Muscle of leg (tissue), 11 donors: ENCODE results near the gene GRK4. TPM values are rescaled to one million over a fixed set of nuclear protein-coding genes. Genes with fewer than 3 reads are reported as not detected.
"Not testable (repeated sequence)": the region's sequence is repeated elsewhere in the genome, so short reads cannot be mapped to it uniquely, and the experiment has no call there.

Source experiments
- DNase-seq: peaks from one replicate; pipeline ENCODE4 v3.0.0; 2013
- H3K27ac ChIP-seq: one replicate; pipeline ENCODE4 v1.5.1; 2013; ENCODE audit warnings: mild to moderate bottlenecking, low read length, control low read depth
- H3K27me3 ChIP-seq: one replicate; pipeline ENCODE4 v1.6.1; 2013; ENCODE audit warnings: low read length; ENCODE audit not compliant: control insufficient read depth, insufficient read depth
- H3K36me3 ChIP-seq: one replicate; pipeline ENCODE4 v1.6.1; 2013; ENCODE audit warnings: low read length; ENCODE audit not compliant: control insufficient read depth, insufficient read depth
- H3K4me1 ChIP-seq: one replicate; pipeline ENCODE4 v1.6.1; 2013; ENCODE audit warnings: low read length; ENCODE audit not compliant: control insufficient read depth, insufficient read depth
- H3K4me3 ChIP-seq: one replicate; pipeline ENCODE4 v1.5.1; 2013; ENCODE audit warnings: low read length, control low read depth
- H3K9me3 ChIP-seq: replicated peaks from 2 replicates; pipeline ENCODE4 v1.6.1; 2013; ENCODE audit warnings: low read depth, low read length; ENCODE audit not compliant: control insufficient read depth
- WGBS: methylation state at CpG from one replicate; pipeline ENCODE4 v1.1.5; 2013; ENCODE audit warnings: missing lambda C conversion rate; ENCODE audit not compliant: insufficient coverage; 5-methylcytosine and 5-hydroxymethylcytosine counted together
- polyA plus RNA-seq, 8 donors: library from polyadenylated mRNA; unstranded; fragments of 120-200 nt; gene quantifications; one replicate each; pipeline versions ENCODE4 v1.2.1 to v1.2.3, GENCODE V29; 2013; ENCODE audit warnings: inconsistent platforms in 1 of 8, low replicate concordance in 1 of 8; ENCODE audit not compliant: insufficient read length in 8 of 8, insufficient read depth in 1 of 8
- total RNA-seq: library from RNA; stranded (reverse); fragments of 120-200 nt; gene quantifications from one replicate; pipeline ENCODE4 v1.2.4, GENCODE V29; 2013

GRK4 gene
- total and polyA plus RNA-seq, 9 donors, result 6.7 to 16.1 (median 8.8) TPM

DNA sequence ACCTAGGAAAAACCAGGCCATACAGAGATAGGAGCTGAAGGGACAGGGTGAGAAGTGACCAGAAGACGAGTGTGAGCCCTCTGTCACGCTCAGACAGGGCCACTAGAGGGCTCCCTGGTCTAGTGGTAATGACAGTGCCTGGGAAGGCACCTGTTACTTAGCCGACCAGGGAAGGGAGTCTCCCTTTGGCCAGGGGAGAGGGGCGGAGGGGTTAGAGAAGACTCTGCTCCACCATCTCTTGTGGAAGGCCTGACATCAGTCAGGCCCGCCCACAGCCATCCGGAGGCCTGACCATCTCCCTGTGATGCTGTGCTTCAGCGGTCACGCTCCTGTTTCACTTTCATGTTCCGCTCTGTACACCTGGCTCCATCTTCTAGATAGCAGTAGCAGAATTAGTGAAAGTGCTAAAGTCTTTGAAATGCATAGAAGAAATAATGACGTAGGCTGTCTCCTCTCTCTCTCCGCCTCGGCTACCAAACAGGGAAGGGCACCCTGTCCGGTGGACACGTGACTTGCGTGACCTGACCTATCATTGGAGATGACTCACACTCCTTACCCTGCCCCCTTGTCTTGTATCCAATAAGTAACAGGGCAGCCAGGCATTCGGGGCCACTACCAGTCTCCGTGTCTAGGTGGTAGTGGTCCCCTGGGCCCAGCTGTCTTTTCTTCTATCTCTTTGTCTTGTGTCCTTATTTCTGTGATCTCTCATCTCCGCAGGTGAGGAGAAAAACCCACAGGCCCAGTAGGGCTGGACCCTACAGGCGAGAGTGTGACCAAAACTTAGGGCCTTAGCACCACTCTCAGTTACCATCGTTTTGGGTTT, 84.3 kb downstream of the GRK4 start:
- no peaks in the 10 kb centered on the region for H3K9me3 ChIP-seq
- 58% methylated on average over 17 of the region's 20 CpGs for WGBS
- peaks cover 3% of the 10 kb centered on the region for H3K4me1 ChIP-seq
- peak; percentile 64 for DNase-seq
- no peaks in the 10 kb centered on the region for H3K27me3 ChIP-seq
- no peak overlapping the region for H3K27ac ChIP-seq
- H3K36me3 ChIP-seq, result no peaks in the 10 kb centered on the region
- H3K4me3 ChIP-seq, result no peak overlapping the region

DNA sequence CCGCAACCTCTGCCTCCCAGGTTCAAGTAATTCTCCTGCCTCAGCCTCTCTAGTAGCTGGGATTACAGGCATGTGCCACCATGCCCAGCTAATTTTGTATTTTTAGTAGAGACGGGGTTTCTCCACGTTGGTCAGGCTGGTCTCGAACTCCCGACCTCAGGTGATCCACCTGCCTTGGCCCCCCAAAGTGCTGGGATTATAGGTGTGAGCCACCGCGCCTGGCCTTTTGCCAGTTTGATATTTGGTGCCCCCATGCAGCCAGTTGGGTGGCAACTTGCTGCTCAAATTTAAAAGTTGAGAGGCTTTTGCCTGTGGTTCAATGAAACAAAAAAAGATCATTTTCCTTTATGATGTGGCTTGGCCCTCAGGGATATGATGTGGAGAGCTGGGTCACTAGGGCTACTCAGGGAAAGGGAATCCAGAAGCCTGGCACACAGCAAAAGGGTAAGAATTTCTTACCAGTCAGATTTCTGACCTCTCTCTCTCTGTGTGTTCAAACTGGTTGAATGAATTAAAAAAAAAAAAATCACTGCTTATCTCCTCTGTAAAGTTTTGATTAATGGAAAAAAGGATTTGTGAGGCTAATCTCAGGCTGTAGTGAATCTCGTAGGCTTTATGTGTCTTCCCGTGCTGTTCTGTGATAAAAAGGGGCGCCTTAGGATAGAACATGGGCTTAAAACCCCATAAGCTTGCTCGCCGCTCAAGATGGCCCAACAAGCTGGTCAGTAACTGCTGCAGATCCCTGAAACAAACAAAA, 87.9 kb downstream of the GRK4 start:
- H3K36me3 ChIP-seq, DNase-seq, H3K27me3 ChIP-seq, H3K4me3 ChIP-seq, H3K27ac ChIP-seq, H3K4me1 ChIP-seq, H3K9me3 ChIP-seq: not testable (repeated sequence)
- WGBS, result 81% methylated on average over 7 of the region's 12 CpGs

DNA sequence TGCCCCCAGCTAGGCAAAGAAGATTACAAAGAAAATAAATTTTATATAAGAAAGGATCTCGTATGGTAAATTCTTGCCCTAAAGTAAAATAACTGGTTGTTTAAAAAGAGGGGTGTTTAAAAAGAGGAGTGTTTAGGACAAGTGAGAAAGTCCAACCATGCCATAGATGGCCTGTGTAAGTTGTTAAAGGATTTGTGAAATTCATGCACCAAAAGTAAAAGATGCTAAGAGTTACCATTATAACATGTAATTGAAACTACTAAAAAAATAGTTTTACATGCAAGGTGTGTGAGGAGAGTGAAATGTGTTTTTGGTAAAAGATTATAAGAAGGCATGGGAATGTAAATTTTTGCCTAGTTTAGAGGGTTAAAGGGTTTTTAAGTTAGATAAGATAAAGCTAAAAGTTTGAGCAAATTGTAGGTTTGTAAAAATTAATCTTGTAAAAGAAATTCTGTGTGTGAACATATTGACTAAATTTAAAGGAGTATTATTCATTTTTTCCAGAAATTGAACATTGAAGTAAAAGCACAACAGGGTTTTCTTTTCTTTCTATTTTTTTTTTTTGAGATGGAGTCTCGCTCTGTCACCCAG, 90.9 kb downstream of the GRK4 start:
- no peaks in the 10 kb centered on the region for H3K36me3 ChIP-seq
- peaks cover 5% of the 10 kb centered on the region for H3K9me3 ChIP-seq
- WGBS, result 100% methylated on average over 1 of the region's 2 CpGs
- no peaks in the 10 kb centered on the region for H3K27me3 ChIP-seq
- peaks cover 4% of the 10 kb centered on the region for H3K4me1 ChIP-seq
- H3K27ac ChIP-seq, result no peak overlapping the region
- no peak for DNase-seq
- H3K4me3 ChIP-seq, result no peak overlapping the region

DNA sequence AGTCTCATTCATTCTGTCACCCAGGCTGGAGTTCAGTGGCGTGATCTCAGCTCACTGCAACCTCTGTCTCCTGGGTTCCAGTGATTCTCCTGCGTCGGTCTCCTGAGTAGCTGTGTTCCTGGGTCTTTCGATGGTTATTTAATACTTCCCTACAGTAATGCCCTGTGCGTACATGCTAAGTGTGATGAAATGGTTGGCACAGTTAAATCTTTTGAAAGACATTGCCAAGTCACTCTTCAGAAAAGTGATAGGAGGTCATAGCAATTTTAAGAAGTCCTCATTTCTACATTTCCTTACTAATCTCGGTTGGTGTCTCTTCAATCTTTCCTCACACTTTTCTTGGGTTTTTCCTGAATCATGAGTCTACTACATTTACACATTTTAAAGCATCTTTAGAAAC, 96.6 kb downstream of the GRK4 start:
- no CpG with 5 or more reads among the region's 6 CpGs for WGBS
- Histone ChIP-seq H3K9me3 (peaks cover 5% of the 10 kb centered on the region), H3K36me3 (no peaks in the 10 kb centered on the region), H3K27ac (no peak overlapping the region), H3K27me3 (no peaks in the 10 kb centered on the region), H3K4me3 (no peak overlapping the region), H3K4me1 (peaks cover 4% of the 10 kb centered on the region)
- DNase-seq, result no peak

DNA sequence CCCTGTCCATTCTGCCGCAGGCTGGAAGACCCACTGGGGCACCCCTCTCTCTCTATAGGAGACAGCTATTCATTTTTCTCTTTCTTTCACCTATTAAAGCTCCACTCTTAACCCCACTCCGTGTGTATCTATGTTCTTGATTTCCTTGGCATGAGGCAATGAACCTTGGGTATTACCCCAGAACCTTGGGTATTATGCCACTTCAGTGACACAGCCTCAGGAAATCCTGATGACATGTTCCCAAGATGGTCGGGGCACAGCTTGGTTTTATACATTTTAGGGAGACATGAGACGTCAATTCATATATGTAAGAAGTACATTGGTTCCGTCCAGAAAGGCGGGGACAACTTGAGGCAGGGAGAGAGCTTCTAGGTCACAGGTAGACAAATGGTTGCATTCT, 97.6 kb downstream of the GRK4 start:
- H3K27me3 ChIP-seq, result no peaks in the 10 kb centered on the region
- no peak overlapping the region for H3K27ac ChIP-seq
- WGBS, result 95% methylated on average over 5 of the region's 6 CpGs
- H3K9me3 ChIP-seq, result peaks cover 4% of the 10 kb centered on the region
- no peaks in the 10 kb centered on the region for H3K36me3 ChIP-seq
- no peak overlapping the region for H3K4me3 ChIP-seq
- peaks cover 4% of the 10 kb centered on the region for H3K4me1 ChIP-seq
- no peak for DNase-seq

DNA sequence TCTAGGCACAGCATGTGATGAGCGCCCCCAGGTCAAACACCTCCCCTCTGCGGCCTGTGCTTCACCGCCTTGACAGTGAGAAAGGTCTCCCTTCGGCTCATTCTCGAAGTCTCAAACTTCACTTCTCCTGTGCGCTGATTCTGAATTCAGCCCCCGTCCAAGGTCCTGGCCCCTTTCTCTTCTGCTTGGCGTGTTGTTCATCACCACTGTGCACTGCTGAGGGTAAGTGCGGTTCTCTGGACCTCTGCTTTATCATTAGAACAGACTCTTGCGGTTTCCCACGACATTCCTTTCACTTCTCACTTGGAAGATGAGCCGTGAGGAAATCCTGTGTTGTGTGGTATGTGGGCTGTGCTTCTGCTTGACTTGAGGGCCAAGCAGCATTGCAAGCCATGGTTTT, 99.1 kb downstream of the GRK4 start:
- no peak overlapping the region for H3K4me3 ChIP-seq
- DNase-seq, result no peak

DNA sequence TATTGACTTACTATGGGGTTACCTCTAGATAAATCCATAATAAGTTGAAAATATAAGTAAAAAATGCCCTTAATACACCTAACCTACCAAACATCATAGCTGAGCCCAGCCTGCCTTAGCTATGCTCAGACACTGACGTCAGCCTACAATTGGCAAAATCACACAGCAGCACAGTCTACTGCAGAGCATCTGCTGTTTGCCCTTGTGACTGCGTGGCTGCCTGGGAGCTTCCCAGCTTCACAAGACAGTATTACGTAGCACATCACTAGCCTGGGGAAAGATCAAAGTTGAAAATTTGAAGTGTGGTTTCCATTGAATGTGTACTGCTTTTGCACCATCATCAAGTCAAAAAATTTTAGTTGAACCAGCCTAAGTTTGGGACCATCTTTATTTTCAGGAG, 102.2 kb downstream of the GRK4 start:
- no peak overlapping the region for H3K27ac ChIP-seq

More for the DNA sequence above, 99.1 kb downstream of the GRK4 start:
- H3K27ac ChIP-seq, result no peak overlapping the region
- 82% methylated on average over 8 of the region's 12 CpGs for WGBS
- peaks cover 4% of the 10 kb centered on the region for H3K4me1 ChIP-seq
- H3K27me3 ChIP-seq, result no peaks in the 10 kb centered on the region
- no peaks in the 10 kb centered on the region for H3K36me3 ChIP-seq
- no peaks in the 10 kb centered on the region for H3K9me3 ChIP-seq

DNA sequence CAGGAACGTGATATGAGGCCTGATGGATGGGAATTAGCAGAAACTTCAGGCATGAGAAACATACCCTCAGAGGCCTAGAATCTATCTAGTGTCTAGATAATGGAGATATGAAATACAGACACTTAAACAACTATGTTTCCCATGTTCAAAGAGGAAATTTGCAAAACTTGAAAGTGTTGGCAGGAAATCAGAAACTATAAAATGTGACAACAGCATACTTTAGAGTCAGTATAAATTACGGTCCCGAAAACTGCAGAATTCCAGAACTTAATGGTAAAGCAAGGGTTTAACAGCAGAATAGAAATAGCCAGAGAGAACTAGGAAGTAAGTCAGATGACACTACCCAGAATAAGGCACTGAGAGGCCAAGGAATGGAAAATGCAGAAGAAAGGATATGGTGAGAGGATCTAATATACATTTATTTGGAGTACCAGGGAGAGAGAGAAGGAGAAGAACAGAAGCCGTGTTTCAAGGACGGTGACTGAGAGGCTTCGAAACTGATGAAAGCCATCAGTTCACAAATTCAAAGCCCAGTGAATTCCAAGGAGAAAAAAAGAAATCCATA, 103.5 kb downstream of the GRK4 start:
- Histone ChIP-seq H3K27ac (no peak overlapping the region), H3K4me1 (no peaks in the 10 kb centered on the region), H3K4me3 (no peak overlapping the region), H3K9me3 (no peaks in the 10 kb centered on the region), H3K27me3 (no peaks in the 10 kb centered on the region), H3K36me3 (no peaks in the 10 kb centered on the region)
- no CpG with 5 or more reads among the region's 6 CpGs for WGBS
- DNase-seq, result peak; percentile 25

More for the DNA sequence above, 102.2 kb downstream of the GRK4 start:
- no peak overlapping the region for H3K4me3 ChIP-seq
- no peak for DNase-seq
- 88% methylated on average over 1 of the region's 3 CpGs for WGBS
- no peaks in the 10 kb centered on the region for H3K9me3 ChIP-seq
- H3K4me1 ChIP-seq, result no peaks in the 10 kb centered on the region
- H3K27me3 ChIP-seq, result no peaks in the 10 kb centered on the region
- H3K36me3 ChIP-seq, result no peaks in the 10 kb centered on the region

DNA sequence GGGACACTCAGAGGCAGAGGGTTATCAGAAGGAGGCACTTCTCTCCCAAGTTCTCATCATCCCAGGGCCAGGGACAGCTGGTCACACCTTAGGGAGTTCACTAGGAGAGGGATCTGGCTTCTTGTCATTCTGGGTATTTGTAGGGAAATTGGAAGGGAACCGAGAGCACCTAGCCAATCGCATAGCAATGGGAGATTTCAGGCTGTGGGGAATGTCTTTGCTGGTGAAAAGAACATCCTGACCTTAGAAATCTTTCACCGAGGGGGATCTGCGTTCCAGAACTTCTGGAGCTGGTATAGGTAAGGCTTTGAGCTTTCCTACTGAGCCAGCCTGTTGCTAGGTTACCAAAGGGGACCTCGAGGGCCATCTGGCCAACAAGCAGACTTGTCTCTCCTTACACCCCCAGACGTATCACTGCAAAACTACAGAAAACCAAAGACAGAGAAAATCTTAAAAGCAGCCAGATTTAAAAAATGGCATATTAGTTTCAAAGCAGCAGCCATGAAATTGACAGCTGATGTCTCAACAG, 104.2 kb downstream of the GRK4 start:
- WGBS, result 72% methylated on average over 4 of the region's 6 CpGs

More for the DNA sequence above, 104.2 kb downstream of the GRK4 start:
- Histone ChIP-seq H3K27me3 (no peaks in the 10 kb centered on the region), H3K4me1 (no peaks in the 10 kb centered on the region), H3K36me3 (no peaks in the 10 kb centered on the region), H3K4me3 (no peak overlapping the region), H3K27ac (no peak overlapping the region), H3K9me3 (no peaks in the 10 kb centered on the region)
- no peak for DNase-seq
